SK-N-MC (cell line): Measurements from ENCODE around the gene B4GALNT2.
"Not testable (repeated sequence)": the region's sequence is repeated elsewhere in the genome, so short reads cannot be mapped to it uniquely, and the experiment has no call there.

Experiments
- EZH2 ChIP-seq: fragments of 200-600 bp; sonication (generic); IDR thresholded peaks from one replicate; pipeline ENCODE4 v1.6.1; 2017; ENCODE audit warnings: antibody characterized with exemption
- POLR2AphosphoS5 ChIP-seq: IDR thresholded peaks from 2 replicates; pipeline ENCODE4 v1.6.1; 2012; ENCODE audit warnings: mild to moderate bottlenecking, low read depth, low read length, borderline replicate concordance

- not testable (repeated sequence) for TF ChIP-seq POLR2AphosphoS5, EZH2
These were observed 47.5 kb upstream of the B4GALNT2 start for GRCh38 chr17:49085046-49085445.
